Amniotic epithelial cell (primary cell): ENCODE measurements around the gene COQ4.
A peak's percentile ranks its signal among the peaks of the same experiment; 100 is the strongest.

Source experiments
- DNase-seq: peaks from one replicate; pipeline ENCODE4 v3.0.0-alpha.2; 2010; ENCODE audit warnings: low read depth

COQ4 gene

DNA sequence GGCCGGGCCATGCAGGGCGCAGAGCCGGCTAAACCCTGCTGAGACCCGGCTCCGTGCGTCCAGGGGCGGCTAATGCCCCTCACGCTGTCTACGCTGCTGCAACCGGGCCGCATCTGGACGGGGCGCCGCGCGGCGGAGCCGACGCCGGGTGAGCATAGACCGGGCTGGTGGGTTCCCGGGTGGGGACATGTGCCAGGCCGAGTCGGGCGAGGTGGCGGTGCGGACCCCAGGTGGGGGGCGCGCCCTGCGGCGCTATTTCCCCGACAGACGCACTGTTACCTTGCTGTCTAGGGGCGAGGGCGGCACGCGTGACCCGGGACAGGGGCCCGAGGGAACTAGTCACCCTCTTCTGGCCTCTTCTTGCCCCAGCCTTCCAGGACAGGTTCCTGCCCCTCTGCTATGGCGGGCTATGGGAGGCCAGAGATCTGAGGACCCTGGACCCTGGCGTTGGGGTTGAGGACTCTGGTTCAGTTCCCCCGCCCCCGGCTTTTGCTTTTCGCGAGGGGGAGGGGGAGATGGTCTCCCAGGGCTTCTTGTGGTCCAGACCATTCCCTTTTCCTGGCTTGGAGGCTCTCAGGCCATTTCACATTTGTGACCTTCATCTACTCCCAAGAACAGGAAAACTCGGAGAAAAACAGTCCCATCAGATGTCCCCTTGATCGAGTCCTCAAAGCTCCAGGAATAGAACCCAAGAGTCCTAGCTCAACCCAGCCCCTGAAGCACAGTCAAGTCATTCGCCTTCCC is 18.2 kb downstream of the COQ4 start:
- no peak for DNase-seq

DNA sequence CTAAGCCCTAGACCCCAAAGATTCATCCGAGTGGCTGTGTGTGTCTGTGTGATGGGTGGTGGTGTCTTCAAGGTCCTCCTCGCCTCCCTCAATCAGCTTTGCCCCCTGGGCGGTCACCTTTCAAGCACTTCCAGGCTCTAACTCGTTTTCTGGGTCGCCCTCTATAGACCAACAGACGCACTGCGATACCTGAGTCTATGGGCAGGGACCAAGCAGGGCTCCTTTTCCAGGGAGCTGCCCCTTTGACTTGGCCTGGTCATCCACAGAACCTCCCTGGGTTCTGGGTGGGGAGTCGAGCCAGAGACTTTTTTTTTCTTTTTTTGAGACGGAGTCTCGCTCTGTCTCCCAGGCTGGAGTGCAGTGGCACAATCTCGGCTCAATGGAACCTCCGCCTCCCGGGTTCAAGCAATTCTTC is 18.8 kb downstream of the COQ4 start:
- DNase-seq: peak; percentile 62

DNA sequence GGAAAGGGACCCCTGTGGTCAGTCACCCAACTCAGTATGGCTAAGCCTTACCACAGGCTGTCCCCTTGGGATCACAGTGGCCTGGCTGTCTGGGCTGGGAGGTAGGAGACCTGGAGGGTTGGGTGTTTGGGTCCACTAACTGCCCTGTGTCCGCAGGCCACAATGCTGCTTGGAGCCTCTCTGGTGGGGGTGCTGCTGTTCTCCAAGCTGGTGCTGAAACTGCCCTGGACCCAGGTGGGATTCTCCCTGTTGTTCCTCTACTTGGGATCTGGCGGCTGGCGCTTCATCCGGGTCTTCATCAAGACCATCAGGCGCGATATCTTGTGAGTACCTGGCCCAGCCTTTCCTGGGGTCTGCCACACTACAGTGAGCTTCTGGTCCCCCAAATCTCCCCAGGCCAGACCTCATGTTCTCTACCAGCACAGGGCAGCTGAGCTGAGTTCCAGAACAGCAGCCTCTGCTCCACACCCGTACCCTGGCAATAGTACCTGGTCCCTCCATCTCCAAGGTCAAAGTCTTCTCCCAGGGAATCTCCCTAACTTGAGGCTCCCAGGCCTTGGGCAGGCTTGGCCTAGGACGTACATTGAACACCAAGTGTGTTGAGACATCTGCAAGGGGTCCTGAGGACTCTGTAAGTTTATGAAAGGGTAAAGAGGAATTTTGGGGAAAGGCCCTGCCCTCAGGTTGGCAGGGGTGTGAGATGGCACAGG is 20.5 kb downstream of the COQ4 start:
- no peak for DNase-seq

DNA sequence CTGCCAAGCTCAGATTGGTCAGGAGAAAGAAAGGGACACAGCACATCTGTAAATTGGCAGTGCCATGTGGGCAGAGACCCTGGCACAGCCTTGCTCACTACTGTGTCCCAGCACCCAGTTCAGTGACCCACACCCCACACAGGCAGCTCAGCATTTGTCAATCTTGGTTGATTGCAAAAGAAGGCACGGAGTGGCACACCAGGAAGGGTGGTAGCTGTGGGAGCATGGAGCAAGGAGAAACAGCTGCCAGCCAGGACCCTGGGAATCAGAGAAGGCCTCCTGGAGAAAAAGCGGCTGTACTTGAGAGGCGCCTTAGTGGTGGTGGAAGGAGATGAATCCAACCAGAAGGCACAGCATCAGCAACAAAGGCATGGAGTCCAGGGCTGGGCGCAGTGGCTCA is 21.2 kb downstream of the COQ4 start:
- DNase-seq: no peak

DNA sequence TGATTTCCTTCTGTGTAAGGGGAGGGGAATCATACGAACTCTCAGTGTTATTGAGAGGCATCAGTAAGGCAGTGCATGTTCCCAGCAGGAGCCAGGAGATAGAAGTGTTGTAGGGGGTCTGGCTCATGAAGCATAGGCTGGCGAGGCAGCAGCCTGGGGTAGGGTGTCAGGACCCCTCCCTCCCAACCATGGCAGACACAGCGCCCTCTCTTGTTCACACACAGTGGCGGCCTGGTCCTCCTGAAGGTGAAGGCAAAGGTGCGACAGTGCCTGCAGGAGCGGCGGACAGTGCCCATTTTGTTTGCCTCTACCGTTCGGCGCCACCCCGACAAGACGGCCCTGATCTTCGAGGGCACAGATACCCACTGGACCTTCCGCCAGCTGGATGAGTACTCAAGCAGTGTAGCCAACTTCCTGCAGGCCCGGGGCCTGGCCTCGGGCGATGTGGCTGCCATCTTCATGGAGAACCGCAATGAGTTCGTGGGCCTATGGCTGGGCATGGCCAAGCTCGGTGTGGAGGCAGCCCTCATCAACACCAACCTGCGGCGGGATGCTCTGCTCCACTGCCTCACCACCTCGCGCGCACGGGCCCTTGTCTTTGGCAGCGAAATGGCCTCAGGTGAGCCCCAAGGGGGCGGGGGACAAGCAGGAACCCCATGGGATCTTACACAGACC is 22.4 kb downstream of the COQ4 start:
- DNase-seq: no peak

DNA sequence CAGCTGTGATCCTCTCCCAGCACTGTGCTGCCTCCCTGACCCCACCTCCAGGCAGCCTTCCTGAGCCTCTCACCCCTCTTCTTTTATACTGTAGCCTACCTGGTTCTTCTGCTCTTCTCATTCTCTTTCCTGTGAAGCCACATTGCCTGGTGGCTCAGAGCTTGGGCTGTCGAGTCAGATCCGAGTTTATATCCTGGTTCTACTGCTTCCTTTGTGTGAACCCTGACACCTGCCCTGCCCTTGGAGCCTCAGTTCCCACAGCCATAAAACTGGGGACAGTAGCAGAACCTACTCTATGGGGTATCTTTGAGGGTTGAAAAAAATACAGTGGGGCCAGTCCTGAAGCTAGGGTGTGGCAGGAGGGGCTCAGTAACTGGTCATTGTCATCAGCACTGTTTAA is 26.5 kb downstream of the COQ4 start:
- DNase-seq: no peak

DNA sequence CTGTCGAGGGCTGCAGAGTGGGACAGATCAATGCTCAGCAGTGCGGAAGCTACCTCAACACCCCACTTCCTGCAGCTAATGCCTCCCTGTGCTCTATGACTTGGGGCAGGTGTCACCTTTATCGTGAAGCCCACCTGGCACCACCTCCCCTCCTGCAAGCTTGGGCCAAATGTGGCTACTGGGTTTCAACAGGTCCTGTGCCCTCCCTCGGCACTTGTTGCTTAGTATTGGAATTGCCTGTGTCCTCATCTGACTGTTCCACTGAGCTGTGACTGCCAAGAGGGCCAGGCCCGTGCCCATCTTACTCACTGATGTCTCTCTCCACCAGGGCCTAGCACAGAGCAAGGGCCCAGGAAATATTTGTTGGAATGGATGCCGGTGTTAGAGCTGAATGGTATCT is 27.1 kb downstream of the COQ4 start:
- no peak for DNase-seq

DNA sequence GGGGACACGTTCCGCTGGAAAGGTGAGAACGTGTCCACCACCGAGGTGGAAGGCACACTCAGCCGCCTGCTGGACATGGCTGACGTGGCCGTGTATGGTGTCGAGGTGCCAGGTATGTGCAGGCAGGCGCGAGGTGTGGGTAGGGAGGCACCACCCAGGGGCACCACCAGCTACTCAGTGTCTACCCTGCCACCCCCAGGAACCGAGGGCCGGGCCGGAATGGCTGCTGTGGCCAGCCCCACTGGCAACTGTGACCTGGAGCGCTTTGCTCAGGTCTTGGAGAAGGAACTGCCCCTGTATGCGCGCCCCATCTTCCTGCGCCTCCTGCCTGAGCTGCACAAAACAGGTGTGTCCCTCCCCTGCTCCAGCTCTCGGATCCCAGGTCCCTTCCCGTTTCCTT is 32.8 kb downstream of the COQ4 start:
- no peak for DNase-seq

DNA sequence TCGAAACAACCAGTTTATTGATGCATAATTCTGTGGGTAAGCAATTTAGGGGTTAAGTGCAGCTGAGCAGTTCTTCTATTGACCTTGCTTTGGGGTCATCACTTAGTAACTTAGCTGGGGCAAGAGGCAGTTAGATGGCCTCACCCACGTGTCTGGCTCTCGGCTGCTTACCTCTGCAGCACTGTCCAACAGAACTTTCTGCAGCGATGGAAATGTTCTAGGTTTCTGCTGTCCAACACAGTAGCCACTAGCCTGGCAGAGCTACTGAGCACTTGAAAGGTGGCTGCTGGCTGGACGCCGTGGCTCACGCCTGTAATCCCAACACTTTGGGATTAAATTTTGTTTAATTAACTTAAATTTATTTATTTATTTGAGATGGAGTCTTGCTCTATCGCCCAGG is 35.5 kb downstream of the COQ4 start:
- DNase-seq: no peak

DNA sequence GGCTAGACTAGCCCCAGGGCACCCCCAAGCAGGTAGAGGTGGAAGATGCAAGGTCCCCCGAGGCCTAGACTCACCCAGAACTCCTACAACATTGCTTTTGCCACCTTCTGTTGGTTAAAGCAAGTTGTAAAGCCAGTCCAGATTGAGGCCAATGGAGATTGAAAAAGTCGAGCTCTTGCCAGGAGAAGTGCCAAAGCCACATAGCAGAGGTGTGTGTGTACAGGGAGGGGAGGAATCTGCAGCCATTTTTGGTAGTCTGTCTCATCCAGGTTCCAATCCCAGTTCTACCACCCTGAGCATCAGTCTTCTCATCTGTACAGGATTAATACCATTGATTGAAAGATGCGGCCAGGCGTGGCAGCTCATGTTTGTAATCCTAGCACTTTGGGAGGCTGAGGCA is 36.2 kb downstream of the COQ4 start:
- no peak for DNase-seq

DNA sequence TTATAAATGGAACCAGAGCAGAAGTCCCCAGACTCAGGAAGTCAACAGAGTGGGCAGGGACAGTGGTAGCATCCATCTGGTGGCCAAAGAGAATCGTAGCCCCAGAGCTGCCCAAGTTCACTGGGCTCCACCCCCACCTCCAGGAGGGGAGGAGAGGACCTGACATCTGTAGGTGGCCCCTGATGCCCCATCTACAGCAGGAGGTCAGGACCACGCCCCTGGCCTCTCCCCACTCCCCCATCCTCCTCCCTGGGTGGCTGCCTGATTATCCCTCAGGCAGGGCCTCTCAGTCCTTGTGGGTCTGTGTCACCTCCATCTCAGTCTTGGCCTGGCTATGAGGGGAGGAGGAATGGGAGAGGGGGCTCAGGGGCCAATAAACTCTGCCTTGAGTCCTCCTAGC is 38.2 kb downstream of the COQ4 start:
- DNase-seq: no peak

DNA sequence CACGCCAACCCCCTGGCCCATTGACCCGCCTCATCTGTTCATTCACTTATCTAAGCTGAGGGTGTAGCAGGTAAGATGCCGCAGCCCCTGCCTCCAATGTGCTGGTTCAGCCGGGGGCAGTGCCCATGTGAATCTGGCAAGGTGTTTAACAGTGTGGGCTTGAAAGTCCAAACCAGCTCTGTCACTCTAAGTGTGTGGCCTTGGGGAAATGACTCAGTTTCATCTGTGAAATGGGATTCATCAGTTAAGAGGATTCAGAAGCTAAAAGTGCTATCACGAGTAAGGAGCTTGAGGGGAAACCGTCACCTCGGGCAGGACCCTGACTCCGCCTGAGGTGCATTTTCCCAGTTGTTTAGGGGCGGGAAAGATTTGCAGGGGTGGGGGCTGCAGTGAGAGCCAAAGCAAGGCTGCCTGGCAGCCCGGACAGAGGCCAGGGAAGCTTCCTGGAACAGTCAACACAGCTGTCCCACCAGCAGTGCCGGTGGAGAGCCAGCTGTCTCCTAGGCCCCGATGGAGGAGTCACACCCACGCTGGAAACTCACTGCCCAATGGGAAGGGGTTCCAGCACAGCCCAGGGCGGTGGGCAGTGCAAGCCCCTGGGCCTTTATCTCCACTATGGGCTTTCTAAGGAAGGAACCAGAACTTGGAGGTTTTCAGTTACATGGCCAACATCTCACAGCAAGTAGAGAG is 38.8 kb downstream of the COQ4 start:
- no peak for DNase-seq

DNA sequence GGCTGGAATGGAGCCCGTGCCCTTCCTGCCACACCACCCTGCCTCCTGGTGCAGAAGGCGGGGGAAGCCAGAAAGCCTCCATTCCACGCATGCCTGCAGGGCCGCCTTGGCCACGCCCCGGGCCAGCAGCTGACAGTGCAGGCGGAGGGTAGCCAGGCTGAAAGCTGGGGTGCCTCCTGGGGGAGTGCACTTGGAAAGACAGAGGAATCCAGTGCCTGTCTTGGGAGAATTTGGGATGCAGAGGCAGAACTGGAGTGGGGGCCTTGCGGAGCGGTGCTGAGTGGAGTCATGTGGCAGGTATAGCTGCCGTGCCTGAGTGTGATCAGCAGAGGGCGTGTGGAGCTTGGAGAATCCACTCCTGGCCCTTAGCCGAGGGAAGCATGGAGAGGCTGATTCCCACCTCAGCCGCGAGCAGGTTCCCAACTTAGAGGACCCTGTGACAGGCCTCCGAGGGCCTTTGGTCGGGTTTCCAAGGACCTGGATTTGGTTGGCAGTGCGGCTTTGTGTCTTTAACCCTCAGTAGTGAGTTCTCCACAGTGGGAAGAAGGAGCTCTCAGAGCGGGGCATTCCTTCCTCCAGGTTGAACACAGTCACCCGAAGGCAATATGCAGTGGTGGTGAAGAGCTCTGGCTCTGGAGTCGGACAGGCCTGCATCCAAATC is 39.5 kb downstream of the COQ4 start:
- peak; percentile 67 for DNase-seq

DNA sequence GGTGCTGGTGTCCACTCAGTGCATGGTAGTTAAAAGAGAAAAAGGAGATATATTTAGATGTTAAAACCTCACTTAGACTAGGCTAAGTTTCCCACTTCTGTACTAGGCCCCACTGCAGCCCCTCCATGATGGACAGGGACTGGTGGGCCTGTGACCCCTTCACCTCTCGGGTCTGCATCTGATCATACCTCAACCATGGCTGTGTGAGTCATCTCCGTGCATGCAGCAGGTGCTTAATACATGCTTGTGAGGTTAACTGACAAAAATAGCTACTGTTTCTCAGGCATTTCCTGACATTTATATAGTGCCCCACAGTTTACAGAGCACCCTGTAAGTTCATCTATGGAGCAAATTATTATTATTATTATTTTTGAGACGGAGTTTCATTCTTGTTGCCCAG is 40.1 kb downstream of the COQ4 start:
- DNase-seq: no peak

DNA sequence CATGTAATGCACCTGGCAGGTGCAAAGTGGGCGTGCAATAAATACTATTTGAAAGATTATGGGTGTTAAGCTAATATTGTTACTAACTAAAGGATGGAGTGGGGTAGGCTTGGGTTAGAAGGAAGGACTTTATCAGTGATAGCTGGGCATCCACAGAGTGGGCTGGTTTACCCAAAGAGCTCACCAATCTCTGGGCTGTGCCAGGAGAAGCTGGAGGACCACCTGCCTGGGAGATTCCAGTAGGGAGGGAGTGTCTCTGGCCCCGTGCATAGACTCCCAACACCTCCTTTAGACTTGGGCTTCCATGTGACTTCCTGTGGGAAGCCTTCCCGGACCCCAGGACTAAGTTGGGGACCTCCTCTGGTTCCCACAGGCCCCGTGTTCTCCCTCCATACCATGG is 42.9 kb downstream of the COQ4 start:
- no peak for DNase-seq

DNA sequence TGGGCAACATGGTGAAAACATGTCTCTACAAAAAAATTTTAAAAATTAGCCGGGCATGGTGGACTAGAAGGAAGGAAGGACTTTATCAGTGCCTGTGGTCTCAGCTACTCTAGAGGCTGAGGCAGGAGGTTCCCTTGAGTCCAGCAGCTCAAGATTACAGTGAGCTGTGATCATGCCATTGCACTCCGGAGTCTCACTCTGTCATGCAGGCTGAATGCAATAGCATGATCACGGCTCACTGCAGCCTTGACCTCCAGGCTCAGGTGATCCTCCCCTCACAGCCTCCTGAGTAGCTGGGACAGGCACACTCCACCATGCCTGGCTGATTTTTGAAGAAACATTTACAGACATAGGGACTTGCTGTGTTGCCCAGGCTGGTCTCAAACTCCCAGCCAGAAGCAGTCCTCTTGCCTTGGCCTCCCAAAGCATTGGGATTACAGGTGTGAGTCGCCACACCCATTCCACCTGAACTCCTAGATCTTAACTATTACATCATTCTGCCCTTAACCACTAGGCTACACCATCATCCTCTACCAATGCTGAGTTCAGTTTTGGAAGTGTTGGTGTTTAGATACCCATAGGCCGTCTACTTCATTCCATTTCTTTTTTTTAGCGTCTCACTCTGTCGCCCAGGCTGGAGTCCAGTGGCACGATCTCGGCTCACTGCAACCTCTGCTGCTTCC is 46.5 kb downstream of the COQ4 start:
- no peak for DNase-seq

DNA sequence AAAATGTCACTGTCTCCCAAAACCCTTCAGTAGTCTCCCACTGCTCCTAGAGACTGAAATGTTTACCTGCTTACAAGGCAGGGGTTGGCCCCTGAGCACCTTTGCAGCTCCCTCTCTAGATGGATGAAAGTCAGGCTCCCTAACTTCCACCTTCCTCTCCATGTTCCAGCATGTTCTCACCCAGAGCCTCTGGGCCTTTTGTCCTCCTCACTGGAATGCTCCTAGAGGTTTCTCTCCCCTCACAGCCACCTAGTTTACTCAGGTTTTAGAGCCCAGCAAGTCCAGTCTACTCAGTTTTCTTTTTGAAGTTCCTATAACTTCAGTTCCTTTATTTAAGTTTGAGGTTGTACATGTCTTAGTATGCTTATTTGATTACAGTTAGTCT is 47.7 kb downstream of the COQ4 start:
- no peak for DNase-seq

DNA sequence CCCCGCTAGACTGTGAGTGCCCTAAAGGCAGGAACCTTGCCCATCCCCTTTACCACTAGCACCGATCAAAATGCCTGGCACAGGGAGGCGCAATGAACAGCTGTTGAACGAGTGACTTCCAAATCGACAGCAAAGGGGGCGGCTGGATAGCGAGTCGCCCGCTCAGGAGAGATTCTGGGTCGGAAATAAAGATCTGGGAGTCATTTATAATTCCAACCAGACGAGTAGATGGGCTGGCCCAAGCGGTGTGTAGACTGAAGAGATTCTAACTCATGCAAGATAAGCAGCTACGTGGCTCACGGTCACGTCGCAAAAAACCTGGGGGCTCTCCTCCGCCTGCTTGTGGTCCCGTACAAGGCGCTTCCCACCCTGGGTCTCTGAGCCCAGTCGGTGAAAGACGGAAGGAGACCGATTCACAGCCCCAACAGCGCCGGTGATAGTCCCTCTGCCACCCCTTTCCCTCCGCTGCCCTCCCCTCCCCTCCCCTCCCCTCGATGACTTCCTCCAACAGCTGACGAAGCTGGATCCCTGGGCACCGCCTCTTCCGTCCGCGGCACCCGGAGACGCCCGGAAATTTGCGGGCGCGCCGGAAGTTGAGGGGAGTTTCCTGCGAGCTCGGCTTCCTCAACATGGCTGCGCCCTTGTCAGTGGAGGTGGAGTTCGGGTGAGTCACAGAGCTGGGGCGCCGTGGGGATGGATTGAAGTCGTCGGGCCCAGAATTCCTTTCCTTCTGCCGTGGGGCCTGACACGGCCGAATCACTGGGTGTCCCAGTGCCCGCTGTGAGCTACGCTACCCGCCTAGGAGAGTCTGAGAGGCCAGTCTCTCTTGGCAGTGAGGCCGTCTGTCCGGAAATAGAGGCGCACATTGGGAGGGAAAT is 48.4 kb downstream of the COQ4 start, which contains the start of gene URM1:
Gene URM1 (plus strand): TSS at position 623 of the 878 bp plus-strand sequence. CDS start 7 bp downstream, at position 630.
- DNase-seq: peak; percentile 97

DNA sequence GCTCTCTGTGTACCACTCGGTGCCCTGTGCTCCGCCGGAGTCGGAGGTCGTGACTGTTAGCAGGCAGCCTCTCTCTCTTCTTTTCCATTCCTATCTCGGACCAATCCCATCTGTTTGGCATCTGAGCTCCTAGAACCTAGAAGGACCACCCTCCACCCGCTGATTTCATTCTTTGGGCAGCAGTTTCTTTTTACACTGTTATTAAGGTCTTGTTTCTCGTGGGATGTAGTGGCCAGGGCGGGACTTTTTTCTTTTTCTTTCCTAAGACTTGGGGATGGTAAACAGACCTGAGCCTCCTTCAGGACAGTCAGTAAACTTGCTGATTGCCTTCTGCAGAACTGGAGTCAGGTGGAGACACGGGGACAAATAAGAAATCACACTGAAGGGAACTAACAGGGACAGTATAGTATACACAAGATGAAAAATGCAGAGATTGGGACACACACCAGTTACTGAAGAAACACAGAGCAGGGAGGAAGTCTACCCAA is 49.0 kb downstream of the COQ4 start:
- peak; percentile 31 for DNase-seq

DNA sequence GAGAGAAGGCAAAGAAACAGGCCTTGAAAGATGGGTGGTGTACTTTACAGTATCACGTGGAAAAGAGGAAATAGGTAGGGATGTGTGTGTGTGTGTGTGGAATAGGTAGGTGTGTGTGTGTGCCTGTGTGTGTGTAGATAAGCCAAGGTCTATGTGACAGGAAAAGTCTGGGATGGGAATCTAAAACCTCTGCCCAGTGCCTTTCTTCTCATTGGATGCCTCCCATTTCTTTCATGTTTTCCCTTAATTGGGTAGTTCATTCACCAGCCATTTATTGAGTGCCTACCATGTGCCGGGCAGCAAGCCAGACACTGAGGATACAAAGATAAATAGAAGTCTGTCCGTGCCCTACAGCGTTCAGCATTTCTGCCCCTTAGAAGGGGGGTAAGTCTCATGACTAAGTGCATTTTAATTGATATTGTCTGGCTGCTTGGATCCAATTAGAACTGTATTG is 49.6 kb downstream of the COQ4 start:
- DNase-seq: peak; percentile 24
